PC-3 (cell line): ENCODE data around the gene PDGFC. TPM values are rescaled to one million over a fixed set of nuclear protein-coding genes. Genes with fewer than 3 reads are reported as not detected.
A peak's percentile ranks its signal among the peaks of the same experiment; 100 is the strongest.

Experiments used
- ATAC-seq: fragments of 200-7000 bp; cut with Tn5 transposase; 2 replicates; pipeline ENCODE4 v1.9.1; 2020; ENCODE audit warnings: mild to moderate bottlenecking, moderate library complexity
- BruUV-seq: library from RNA; stranded (reverse); fragments of 400-500 nt; replicated peaks from 2 replicates; lab custom pipeline; 2021; lab: Mats Ljungman, UMichigan
- CTCF ChIA-PET: fragments of 300-600 bp; sonication (Branson Sonifier 250); formaldehyde crosslinking; loops from one replicate; lab custom pipeline; 2022; ENCODE audit warnings: antibody characterized with exemption; lab: Charles Lee
- POLR2A ChIA-PET: fragments of 300-600 bp; sonication (Branson Sonifier 250); formaldehyde crosslinking; loops from one replicate; lab custom pipeline; 2022; ENCODE audit warnings: antibody characterized with exemption; ENCODE audit not compliant: unreplicated experiment; lab: Charles Lee
- DNase-seq: peaks from one replicate; pipeline ENCODE4 v3.0.0-alpha.2; 2015
- H2AFZ ChIP-seq: fragments of 300-600 bp; sonication (generic); 2 replicates; pipeline ENCODE4 v1.6.0; 2016; ENCODE audit warnings: antibody characterized with exemption, low read length
- H3F3A ChIP-seq: fragments of 300-600 bp; sonication (generic); one replicate; pipeline ENCODE4 v1.6.0; 2017; ENCODE audit warnings: antibody characterized with exemption, low read length, control low read depth, mild to moderate bottlenecking; ENCODE audit not compliant: unreplicated experiment
- H3K27ac ChIP-seq: fragments of 300-600 bp; sonication (generic); 2 replicates; pipeline ENCODE4 v1.5.1; 2016; ENCODE audit warnings: mild to moderate bottlenecking, low read length
- H3K27me3 ChIP-seq: fragments of 300-600 bp; sonication (generic); 2 replicates; pipeline ENCODE4 v1.6.1; 2016; ENCODE audit warnings: low read length, mixed read lengths
- H3K36me3 ChIP-seq: fragments of 300-600 bp; sonication (generic); 2 replicates; pipeline ENCODE4 v1.6.1; 2016; ENCODE audit warnings: low read depth, mixed run types, low read length, mixed read lengths
- H3K4me1 ChIP-seq: fragments of 300-600 bp; sonication (generic); 2 replicates; pipeline ENCODE4 v1.5.1; 2016; ENCODE audit warnings: low read length; ENCODE audit not compliant: insufficient read depth
- H3K4me2 ChIP-seq: fragments of 300-600 bp; sonication (generic); 2 replicates; pipeline ENCODE4 v1.6.0; 2016; ENCODE audit warnings: low read length
- H3K4me3 ChIP-seq: fragments of 300-600 bp; sonication (generic); 2 replicates; pipeline ENCODE4 v1.5.1; 2016; ENCODE audit warnings: mild to moderate bottlenecking, low read length, mixed read lengths
- H3K79me2 ChIP-seq: fragments of 300-600 bp; sonication (generic); 2 replicates; pipeline ENCODE4 v1.6.1; 2017; ENCODE audit warnings: low read length, mixed read lengths
- H3K9ac ChIP-seq: fragments of 300-600 bp; sonication (generic); 2 replicates; pipeline ENCODE4 v1.6.0; 2016; ENCODE audit warnings: mild to moderate bottlenecking, low read length
- H3K9me2 ChIP-seq: fragments of 300-600 bp; sonication (generic); replicated peaks from 2 replicates; pipeline ENCODE4 v1.6.1; 2016; ENCODE audit warnings: mixed run types, low read length, mixed read lengths
- H3K9me3 ChIP-seq: fragments of 300-600 bp; sonication (generic); 2 replicates; pipeline ENCODE4 v1.6.1; 2016; ENCODE audit warnings: low read length, mixed read lengths
- H4K20me1 ChIP-seq: fragments of 300-600 bp; sonication (generic); 2 replicates; pipeline ENCODE4 v1.6.1; 2016; ENCODE audit warnings: low read length, mixed read lengths
- EZH2 ChIP-seq: fragments of 300-600 bp; sonication (generic); IDR thresholded peaks from one replicate; pipeline ENCODE4 v1.6.1; 2017; ENCODE audit warnings: antibody characterized with exemption, mild to moderate bottlenecking, low read length; ENCODE audit not compliant: unreplicated experiment
- EZH2phosphoT487 ChIP-seq: fragments of 300-600 bp; sonication (generic); IDR thresholded peaks from 2 replicates; pipeline ENCODE4 v1.6.1; 2018; ENCODE audit warnings: mild to moderate bottlenecking, antibody characterized with exemption, low read length, borderline replicate concordance
- intact Hi-C: fragments of 100-400 bp; cut with micrococcal nuclease; formaldehyde crosslinking; loops from 2 replicates; pipeline ENCODE4 v1.9.0; 2023
- total RNA-seq: library from RNA; depleted of rRNA; stranded (reverse); fragments of >200 nt; gene quantifications from 2 replicates; pipeline ENCODE4 v1.2.3, GENCODE V29; 2014
- TF ChIP-seq, protein P1 (sequence below): fragments of 300-600 bp; sonication (generic); conservative IDR thresholded peaks from 2 replicates; pipeline ENCODE4 v1.5.1; 2017; ENCODE audit warnings: antibody characterized with exemption, low read depth, mild to moderate bottlenecking, low read length

The PDGFC gene
- total RNA-seq, 1 experiment from 2014 or later = 23.0 TPM

DNA sequence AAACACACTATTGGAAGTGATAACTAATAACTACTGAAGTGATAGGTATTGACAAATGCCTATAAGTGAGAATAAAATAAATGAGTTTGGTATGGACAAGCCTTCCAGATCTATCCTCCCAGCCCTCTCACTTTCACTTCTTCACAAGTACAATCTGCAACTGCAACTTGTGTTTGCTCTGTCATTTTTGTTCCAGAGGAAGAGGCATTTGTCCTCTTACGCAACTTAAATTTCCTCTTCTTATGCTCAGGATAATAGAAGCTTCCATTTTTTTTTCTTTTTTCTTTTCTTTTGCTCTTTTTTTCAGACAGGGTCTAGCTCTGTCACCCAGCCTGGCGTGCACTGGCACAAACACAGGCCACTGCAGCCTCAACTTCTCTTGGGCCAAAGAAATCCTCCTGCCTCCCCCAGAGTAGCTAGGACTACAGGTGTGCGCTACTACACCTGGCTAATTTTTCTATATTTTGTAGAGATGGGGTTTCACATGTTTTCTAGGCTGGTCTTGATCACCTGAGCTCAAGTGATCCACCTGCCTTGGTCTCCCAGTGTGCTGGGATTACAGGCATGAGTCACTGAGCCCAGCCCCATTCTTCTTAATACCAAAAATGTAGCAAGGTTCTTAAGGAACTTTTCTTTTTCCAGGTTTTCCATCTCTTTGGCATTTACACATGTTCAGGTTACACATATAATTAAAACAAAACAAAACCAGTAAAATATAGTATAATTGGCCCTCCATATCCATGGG lies 73.1 kb downstream of the PDGFC start:
- no peaks in the 10 kb centered on the region for H4K20me1 ChIP-seq
- no peak overlapping the region for H3K4me2 ChIP-seq
- H3K9me3 ChIP-seq = no peaks in the 10 kb centered on the region
- no peak overlapping the region for H3K9ac ChIP-seq
- H3K9me2 ChIP-seq = no peaks in the 10 kb centered on the region
- no peaks in the 10 kb centered on the region for H3K27me3 ChIP-seq
- ATAC-seq = no peak
- ChIA-PET CTCF (no interaction called here), POLR2A (no interaction called here)
- H2AFZ ChIP-seq = no peak overlapping the region
- BruUV-seq = no TSS peak
- H3K79me2 ChIP-seq = peaks cover 25% of the 10 kb centered on the region
- no peaks in the 10 kb centered on the region for H3K4me1 ChIP-seq
- H3K36me3 ChIP-seq = no peaks in the 10 kb centered on the region
- no peaks in the 10 kb centered on the region for H3F3A ChIP-seq
- TF ChIP-seq EZH2 (no peak), EZH2phosphoT487 (no peak)
- TF ChIP-seq, protein P1, sequence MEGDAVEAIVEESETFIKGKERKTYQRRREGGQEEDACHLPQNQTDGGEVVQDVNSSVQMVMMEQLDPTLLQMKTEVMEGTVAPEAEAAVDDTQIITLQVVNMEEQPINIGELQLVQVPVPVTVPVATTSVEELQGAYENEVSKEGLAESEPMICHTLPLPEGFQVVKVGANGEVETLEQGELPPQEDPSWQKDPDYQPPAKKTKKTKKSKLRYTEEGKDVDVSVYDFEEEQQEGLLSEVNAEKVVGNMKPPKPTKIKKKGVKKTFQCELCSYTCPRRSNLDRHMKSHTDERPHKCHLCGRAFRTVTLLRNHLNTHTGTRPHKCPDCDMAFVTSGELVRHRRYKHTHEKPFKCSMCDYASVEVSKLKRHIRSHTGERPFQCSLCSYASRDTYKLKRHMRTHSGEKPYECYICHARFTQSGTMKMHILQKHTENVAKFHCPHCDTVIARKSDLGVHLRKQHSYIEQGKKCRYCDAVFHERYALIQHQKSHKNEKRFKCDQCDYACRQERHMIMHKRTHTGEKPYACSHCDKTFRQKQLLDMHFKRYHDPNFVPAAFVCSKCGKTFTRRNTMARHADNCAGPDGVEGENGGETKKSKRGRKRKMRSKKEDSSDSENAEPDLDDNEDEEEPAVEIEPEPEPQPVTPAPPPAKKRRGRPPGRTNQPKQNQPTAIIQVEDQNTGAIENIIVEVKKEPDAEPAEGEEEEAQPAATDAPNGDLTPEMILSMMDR = no peak
- peak; percentile 20 for DNase-seq
- H3K27ac ChIP-seq = no peak overlapping the region
- intact Hi-C loops = no loop called here
- H3K4me3 ChIP-seq = no peak overlapping the region

DNA sequence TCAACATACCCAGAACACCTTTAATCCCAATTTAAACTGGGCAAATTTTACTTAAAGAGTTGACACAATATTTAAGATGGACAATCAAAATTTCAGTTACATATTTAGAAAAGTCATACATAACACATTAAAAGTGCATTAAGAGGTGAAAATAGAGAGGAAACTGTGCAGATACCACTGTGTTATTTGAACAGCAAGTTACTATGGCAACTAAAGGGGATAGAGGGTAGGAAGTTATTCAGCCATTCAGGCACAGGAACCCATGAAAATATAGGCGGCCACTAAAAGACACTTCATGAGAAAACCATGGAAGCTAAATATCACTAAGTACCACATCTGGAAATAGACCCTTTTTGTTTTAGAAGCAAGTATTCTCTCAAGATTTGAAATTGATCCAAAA lies 75.1 kb downstream of the PDGFC start:
- no peaks in the 10 kb centered on the region for H3K9me2 ChIP-seq
- H3K9ac ChIP-seq = no peak overlapping the region
- intact Hi-C loops = no loop called here
- no peaks in the 10 kb centered on the region for H4K20me1 ChIP-seq
- POLR2A ChIA-PET = no interaction called here
- H3K36me3 ChIP-seq = no peaks in the 10 kb centered on the region
- no peak overlapping the region for H3K4me3 ChIP-seq
- H3F3A ChIP-seq = no peaks in the 10 kb centered on the region
- peaks cover 31% of the 10 kb centered on the region for H3K79me2 ChIP-seq
- H2AFZ ChIP-seq = no peak overlapping the region
- TF ChIP-seq, protein P1 = no peak
- TF ChIP-seq EZH2phosphoT487 = no peak
- no peak for TF ChIP-seq EZH2
- DNase-seq = no peak
- H3K9me3 ChIP-seq = no peaks in the 10 kb centered on the region
- no peak for ATAC-seq
- CTCF ChIA-PET = no interaction called here
- no peaks in the 10 kb centered on the region for H3K27me3 ChIP-seq
- no TSS peak for BruUV-seq
- no peak overlapping the region for H3K27ac ChIP-seq
- no peaks in the 10 kb centered on the region for H3K4me1 ChIP-seq
- H3K4me2 ChIP-seq = no peak overlapping the region

DNA sequence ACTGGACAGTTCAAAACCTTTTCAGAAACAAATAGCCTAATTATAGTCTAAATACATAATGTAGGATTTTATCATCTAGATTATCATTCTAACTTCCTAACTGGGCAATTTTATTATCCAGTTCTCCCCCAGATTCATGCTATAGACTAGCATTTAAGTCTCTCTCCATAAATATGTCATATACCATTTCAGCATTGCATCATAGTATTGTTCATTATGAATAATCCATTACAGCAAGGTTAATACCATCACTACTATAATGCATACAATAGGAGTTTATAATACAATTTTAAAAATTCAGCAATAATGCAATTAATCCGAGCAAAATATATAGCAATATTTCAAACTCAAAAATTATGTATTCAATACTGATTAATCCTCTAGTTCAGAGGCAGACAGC lies 77.4 kb downstream of the PDGFC start:
- no TSS peak for BruUV-seq
- no peaks in the 10 kb centered on the region for H3K36me3 ChIP-seq
- no peaks in the 10 kb centered on the region for H3K9me3 ChIP-seq
- H3K4me1 ChIP-seq = no peaks in the 10 kb centered on the region
- DNase-seq (no peak), ATAC-seq (no peak)
- intact Hi-C loops = no loop called here
- no peak overlapping the region for H3K27ac ChIP-seq
- H4K20me1 ChIP-seq = no peaks in the 10 kb centered on the region
- H3K9ac ChIP-seq = no peak overlapping the region
- peaks cover 28% of the 10 kb centered on the region for H3K79me2 ChIP-seq
- H3K9me2 ChIP-seq = no peaks in the 10 kb centered on the region
- ChIA-PET CTCF (no interaction called here), POLR2A (no interaction called here)
- H2AFZ ChIP-seq = no peak overlapping the region
- TF ChIP-seq EZH2phosphoT487 = no peak
- no peak overlapping the region for H3K4me3 ChIP-seq
- no peaks in the 10 kb centered on the region for H3F3A ChIP-seq
- no peaks in the 10 kb centered on the region for H3K27me3 ChIP-seq
- H3K4me2 ChIP-seq = no peak overlapping the region
